Measurements from ENCODE around the gene NEK2.
"Not testable (repeated sequence)": the region's sequence is repeated elsewhere in the genome, so short reads cannot be mapped to it uniquely, and the experiment has no call there.

GRCh38 chr1:211625866-211626265, 49.6 kb downstream of the NEK2 start:
- not testable (repeated sequence) for TF ChIP-seq EZH2 (IDR thresholded peaks at IDR 0.05)
- TF ChIP-seq, protein P1, sequence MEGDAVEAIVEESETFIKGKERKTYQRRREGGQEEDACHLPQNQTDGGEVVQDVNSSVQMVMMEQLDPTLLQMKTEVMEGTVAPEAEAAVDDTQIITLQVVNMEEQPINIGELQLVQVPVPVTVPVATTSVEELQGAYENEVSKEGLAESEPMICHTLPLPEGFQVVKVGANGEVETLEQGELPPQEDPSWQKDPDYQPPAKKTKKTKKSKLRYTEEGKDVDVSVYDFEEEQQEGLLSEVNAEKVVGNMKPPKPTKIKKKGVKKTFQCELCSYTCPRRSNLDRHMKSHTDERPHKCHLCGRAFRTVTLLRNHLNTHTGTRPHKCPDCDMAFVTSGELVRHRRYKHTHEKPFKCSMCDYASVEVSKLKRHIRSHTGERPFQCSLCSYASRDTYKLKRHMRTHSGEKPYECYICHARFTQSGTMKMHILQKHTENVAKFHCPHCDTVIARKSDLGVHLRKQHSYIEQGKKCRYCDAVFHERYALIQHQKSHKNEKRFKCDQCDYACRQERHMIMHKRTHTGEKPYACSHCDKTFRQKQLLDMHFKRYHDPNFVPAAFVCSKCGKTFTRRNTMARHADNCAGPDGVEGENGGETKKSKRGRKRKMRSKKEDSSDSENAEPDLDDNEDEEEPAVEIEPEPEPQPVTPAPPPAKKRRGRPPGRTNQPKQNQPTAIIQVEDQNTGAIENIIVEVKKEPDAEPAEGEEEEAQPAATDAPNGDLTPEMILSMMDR (IDR thresholded peaks at IDR 0.05), result not testable (repeated sequence)
